ENCODE data around the gene DSG3.

Gene DSG3

GRCh38 chr18:31446854-31447253, 687 bp upstream of the DSG3 start:
- TF ChIP-seq CSDC2 (CRISPR knock-in tag; IDR thresholded peaks at IDR 0.05) (no peak), TOX (CRISPR knock-in tag; IDR thresholded peaks at IDR 0.05; ENCODE audit: borderline replicate concordance) (no peak), ESRRG (CRISPR knock-in tag; IDR thresholded peaks at IDR 0.05) (no peak), CSRNP3 (CRISPR knock-in tag; IDR thresholded peaks at IDR 0.05) (no peak), PATZ1 (CRISPR knock-in tag; IDR thresholded peaks at IDR 0.05; ENCODE audit: borderline replicate concordance) (no peak), PPARA (CRISPR knock-in tag; IDR thresholded peaks at IDR 0.05; ENCODE audit: borderline replicate concordance) (no peak), ZC3H10 (CRISPR knock-in tag; IDR thresholded peaks at IDR 0.05) (no peak), BACH2 (CRISPR knock-in tag; IDR thresholded peaks at IDR 0.05; ENCODE audit: borderline replicate concordance) (no peak), TSHZ2 (CRISPR knock-in tag; IDR thresholded peaks at IDR 0.05) (no peak), ISL1 (CRISPR knock-in tag; IDR thresholded peaks at IDR 0.05) (no peak), POU6F1 (CRISPR knock-in tag; IDR thresholded peaks at IDR 0.05; ENCODE audit: borderline replicate concordance, low read depth) (no peak), ZFP3 (CRISPR knock-in tag; IDR thresholded peaks at IDR 0.05) (no peak), ZNF565 (CRISPR knock-in tag; conservative IDR thresholded peaks at IDR 0.05; ENCODE audit: low read depth) (no peak), CREB5 (CRISPR knock-in tag; IDR thresholded peaks at IDR 0.05; ENCODE audit: low read depth) (no peak), ARNTL (CRISPR knock-in tag; IDR thresholded peaks at IDR 0.05; ENCODE audit: borderline replicate concordance, low read depth) (no peak), SNAI2 (CRISPR knock-in tag; IDR thresholded peaks at IDR 0.05) (no peak), OSR1 (CRISPR knock-in tag; IDR thresholded peaks at IDR 0.05) (no peak), ZNF8 (CRISPR knock-in tag; IDR thresholded peaks at IDR 0.05) (no peak), ZFP30 (CRISPR knock-in tag; IDR thresholded peaks at IDR 0.05) (no peak)
- ATAC-seq = no peak

- TF ChIP-seq TCF4 (CRISPR knock-in tag; IDR thresholded peaks at IDR 0.05; ENCODE audit: borderline replicate concordance) (no peak), PPARA (CRISPR knock-in tag; IDR thresholded peaks at IDR 0.05; ENCODE audit: borderline replicate concordance) (no peak), ZFP30 (CRISPR knock-in tag; IDR thresholded peaks at IDR 0.05) (no peak), ESRRG (CRISPR knock-in tag; IDR thresholded peaks at IDR 0.05) (no peak)
- ATAC-seq = no peak
Observed at GRCh38 chr18:31450409-31450808, 2.9 kb downstream of the DSG3 start.

- no peak for TF ChIP-seq PPARA (CRISPR knock-in tag; IDR thresholded peaks at IDR 0.05; ENCODE audit: borderline replicate concordance)
- TF ChIP-seq GLIS3 (CRISPR knock-in tag; IDR thresholded peaks at IDR 0.05) = no peak
- TF ChIP-seq BACH2 (CRISPR knock-in tag; IDR thresholded peaks at IDR 0.05; ENCODE audit: borderline replicate concordance) = no peak
- TF ChIP-seq TSHZ2 (CRISPR knock-in tag; IDR thresholded peaks at IDR 0.05) = no peak
- TF ChIP-seq PATZ1 (CRISPR knock-in tag; IDR thresholded peaks at IDR 0.05; ENCODE audit: borderline replicate concordance) = no peak
- no peak for TF ChIP-seq ARNTL (CRISPR knock-in tag; IDR thresholded peaks at IDR 0.05; ENCODE audit: borderline replicate concordance, low read depth)
- TF ChIP-seq ZFP30 (CRISPR knock-in tag; IDR thresholded peaks at IDR 0.05) = no peak
- no peak for TF ChIP-seq TOX (CRISPR knock-in tag; IDR thresholded peaks at IDR 0.05; ENCODE audit: borderline replicate concordance)
- TF ChIP-seq POU6F1 (CRISPR knock-in tag; IDR thresholded peaks at IDR 0.05; ENCODE audit: borderline replicate concordance, low read depth) = no peak
- no peak for TF ChIP-seq ZNF70 (CRISPR knock-in tag; IDR thresholded peaks at IDR 0.05)
- ATAC-seq = no peak
Observed at GRCh38 chr18:31451625-31452024, 4.1 kb downstream of the DSG3 start.

Data from SK-N-SH treated with all-trans-retinoic acid at 6 μM for 48 hours (cell line).